HG03571 (cell line): ENCODE results near the gene CCR6.

Experiments used
- ATAC-seq: cut with Tn5 transposase; IDR thresholded peaks from one replicate; pipeline ENCODE4 v1.9.1; 2021; ENCODE audit not compliant: unreplicated experiment

The CCR6 gene

DNA sequence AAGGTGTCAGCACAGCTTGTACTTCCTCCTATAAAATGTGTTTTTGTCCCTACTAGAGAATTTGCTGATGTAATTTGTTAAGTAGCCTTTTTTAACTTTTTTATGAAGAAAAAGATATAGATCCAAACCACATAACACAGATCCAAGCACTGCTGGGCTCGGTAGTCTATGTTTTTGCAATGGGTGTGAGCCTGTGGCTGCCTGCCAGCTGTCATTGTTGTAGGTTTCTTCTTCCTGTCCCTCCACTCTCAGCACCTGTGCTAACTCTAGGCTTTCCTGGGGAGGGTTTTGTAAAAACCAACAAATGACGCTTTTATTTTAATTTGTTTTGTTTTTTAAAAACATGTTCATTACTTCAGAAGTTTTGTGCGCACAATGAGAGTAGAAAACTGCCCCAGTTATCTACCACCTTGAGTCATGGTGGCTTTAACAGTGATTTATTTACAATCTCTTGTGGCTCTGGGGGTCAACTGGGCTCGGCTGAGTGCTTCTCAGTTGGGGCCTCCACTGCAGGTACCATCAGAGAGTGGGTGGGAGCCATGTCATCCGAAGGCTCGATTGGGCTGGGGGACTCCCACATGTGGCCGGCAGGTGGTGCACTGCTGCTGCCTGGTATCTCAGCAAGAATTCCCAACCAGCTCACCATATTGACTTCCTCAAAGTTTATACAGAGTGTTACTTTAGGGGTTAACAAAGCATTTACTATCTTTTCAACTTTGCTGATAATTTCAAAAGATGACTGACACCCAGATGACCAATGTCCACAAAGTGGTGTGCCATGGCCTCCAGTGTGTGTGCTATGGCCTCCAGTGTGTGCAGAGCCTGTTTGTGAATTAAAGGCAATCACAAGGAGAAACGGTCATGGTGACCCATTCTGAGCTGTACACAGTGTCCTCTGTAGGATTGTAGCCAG is 3.0 kb upstream of the CCR6 start:
- no peak for ATAC-seq

DNA sequence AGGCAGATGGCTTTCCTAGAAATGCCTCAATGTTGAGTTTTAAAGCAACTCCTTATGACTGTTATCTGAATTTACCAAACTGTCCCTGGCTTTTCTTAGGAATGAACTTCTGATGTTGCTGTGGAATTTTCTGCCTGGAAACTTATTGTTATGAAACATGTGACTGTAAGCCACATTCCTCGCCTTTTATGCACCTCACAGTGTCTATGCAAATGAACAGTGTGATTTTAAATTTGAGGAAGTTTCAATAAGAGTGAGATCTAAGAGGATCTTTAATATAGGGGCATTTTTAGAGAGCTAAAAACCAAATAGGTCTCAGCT is 2.4 kb upstream of the CCR6 start:
- no peak for ATAC-seq

DNA sequence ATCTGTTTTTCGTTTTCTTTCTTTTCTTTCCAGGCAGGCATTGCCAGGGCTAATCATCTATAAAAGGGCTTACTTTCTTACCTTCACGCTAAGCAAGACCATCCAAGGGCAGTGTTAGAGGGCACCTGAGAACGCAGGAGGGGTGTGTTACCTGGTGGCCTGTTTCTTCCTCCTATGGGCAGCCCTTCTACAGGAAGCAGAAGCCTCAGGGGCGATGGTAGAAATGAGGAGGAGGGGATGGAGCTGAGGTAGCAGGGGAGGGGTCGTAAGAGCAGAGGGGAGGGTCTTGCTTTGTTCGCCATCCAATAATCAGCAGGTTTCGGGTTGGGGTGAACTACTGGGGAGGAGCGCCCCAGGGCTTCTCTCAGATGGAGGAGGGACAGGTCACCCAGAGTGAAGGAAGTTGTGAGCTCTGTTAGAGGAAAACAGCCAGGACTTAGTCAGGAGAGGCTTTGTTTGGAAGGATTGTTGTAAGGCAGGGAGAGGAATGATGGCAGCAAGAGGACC is 1.5 kb upstream of the CCR6 start:
- peak; percentile 1 for ATAC-seq

DNA sequence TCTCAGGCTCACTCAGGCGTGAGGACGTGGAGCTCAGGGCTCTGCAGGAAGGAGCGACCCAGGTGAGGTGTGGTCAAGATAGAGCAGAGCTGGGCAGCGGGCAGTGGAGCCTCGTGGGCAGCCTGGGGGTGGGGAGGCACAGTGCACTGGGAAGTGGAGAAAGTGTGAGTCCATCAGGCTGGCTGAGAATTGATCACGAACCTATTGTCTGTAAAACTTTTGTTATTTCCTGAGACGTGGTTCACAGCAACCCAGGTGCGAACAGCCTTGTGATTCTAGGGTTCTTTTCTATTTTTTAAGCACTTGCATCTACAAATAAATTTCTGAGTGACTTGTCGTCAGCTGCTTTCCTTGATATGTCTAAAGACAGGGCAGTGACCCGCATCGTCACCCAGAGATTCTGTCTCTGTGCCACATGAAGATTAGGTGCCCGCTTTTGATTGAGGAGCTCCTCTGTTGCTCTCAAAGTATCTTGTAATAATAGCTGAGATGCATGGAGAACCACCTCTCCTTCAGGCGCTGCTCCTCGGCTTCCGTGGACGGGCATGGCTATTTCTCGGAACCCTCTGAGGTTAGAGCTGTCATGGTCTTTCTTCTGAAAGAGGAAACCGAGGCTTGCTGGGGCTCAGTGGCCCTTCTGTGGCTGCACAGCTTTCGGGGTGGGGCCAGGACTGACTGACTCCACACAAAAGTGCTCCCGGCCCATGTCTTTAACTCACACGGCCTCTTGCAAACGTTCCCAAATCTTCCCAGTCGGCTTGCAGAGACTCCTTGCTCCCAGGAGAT is 662 bp upstream of the CCR6 start:
- peak; percentile 44 for ATAC-seq

DNA sequence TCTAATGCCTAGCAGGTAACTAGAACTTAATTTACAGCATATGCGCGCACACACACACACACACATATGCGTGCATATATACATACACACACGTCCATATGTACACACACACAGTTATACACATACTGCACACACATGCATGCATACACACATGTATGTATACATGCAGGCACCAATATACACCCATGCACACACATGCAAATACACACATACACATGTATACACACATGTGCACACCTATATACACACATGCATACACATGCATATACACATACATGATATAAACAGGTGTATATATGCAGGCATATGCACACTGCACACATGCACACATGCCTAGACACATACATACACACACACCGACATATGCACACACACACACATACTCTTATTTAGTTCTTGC is 1.9 kb downstream of the CCR6 start:
- ATAC-seq: no peak

DNA sequence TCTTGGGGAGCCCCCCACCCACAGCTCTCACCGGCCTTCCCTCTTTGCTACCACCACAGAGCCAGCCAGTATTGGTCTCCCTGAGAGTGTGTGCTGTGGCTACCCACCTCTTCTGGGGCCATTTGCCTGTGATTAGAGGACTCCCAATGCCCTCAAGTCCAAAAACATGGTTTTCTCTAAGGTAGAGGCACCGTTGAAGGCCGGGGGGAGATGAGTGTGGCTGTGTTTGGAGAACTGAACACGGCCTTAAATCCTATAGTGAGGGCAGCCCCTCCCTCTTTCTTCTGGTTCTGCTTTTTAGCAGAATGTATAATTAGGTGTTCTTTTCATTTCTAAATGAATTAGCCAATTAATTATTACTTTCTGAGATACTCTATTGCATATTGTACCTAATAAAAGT is 2.5 kb downstream of the CCR6 start:
- no peak for ATAC-seq

DNA sequence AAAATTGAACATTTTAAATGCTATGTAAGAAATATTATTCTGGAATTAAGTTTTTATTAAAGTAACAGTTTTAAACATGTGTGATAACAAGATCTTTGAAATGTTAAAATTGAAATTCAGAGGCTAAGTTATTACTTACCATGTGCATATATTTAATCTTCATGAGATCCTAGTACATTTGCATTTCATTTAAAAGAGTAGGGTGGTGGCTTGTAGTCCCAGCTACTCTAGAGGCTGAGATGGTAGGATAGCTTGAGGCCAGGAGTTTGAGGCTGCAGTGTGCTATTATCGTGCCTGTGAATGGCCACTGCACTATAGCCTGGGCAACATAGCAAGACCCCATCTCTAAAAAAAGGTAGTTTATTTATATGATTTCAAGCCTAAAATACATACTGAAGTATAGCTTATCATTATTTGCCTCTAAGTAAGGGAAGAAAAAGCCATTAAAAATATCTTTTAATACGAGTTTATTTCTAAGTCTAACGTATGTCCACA is 3.0 kb downstream of the CCR6 start:
- no peak for ATAC-seq

DNA sequence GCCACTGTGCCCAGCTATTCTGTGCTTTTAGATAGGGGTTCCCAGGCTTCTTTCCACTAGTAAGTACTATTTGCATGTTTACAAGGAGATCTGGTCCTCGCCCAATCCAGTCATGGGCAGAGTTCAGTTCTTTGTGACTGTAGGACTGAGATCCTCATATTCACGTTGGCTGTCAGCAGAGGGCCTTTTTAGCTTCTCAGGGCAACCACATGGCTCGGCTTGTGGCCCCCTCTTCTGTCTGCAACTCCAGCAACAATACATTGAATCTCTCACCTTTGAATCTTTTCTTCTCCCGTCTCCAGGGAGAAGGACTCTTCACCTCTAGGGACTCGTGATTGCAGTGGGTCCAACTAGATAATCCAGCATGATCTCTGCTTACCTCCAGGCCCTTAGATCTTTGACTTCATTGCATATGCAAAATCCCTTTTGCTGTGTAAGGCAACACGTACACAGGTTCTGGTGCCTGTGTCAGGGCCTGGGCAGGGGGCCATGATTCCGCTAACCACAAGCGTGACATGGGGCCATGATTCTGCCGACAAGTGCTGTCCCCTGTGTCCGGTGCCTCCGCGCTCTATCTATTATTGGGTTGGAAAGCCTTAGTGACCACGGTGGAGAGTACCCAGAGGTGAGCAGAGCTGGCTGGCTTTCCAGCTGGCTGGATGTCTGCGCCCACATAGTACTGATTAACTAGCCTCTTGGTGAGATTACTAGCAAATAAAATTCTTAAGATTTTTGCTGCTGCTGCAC is 5.1 kb downstream of the CCR6 start:
- peak; percentile 41 for ATAC-seq

DNA sequence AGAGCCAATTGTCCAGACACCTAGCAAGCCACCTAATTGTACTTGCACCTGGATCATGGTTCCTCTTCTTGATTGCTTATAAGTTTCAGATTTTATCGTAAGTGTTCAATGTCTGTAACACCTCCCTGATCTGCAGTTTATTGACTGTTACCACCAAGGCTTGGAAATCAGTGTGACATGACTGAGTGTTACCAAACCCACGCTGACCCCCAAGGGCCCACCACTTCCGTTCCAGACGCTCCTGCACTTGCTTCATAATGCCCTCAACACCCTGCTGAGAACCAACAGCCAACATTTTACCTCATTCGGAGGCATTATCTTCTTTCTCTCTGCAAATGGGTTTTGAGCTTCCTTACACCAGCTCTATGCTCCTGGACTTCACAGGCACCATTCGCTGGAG is 6.3 kb downstream of the CCR6 start:
- no peak for ATAC-seq

DNA sequence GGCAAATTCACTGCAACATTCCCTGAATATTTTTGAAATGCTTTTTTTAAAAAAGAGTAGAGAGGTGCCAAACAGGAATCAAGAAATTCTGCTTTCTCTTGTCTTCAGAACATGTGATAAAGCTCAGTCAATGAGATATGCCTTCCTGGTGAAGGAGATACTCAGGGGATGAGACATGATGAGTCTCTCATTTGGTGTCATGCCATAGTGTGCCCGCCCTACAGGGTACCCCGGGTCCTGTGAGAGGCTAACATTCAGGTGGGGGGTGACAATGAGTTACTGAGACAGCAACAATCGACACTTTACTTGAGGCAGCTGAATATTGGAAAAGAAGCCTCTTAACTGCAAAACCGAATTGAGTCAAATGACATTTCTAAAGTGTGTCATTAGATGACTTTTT is 6.7 kb downstream of the CCR6 start:
- no peak for ATAC-seq

DNA sequence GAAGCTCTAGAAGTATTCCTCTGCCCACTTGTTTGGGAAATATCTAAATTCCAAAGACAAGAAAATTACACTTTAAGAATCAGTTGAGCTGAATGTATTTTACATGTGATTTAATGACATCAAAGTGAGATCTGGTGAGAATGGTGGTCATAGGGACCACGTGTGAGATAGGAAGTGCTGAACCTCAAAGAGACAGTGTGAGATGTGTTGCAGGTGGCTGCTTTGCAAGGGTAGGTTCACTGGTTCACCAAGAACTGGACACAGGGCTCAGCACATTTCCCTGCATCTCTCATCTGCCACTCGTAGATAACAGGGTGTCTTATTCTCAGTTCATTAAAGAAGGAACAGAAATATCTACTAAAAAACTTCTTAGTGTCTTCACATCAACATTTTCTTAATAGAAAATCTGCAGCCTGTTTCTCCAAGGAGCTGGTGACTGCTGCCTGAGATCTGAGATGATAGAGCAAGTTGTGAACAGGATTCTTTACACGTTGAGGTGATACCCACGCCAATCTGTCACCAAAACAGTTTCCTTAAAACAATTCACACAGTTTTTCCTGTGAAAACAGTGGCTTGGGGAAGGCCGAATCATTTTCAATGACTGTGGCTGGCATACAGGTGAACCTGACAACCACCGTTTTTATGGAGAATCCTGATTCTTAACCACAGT is 7.2 kb downstream of the CCR6 start:
- no peak for ATAC-seq

DNA sequence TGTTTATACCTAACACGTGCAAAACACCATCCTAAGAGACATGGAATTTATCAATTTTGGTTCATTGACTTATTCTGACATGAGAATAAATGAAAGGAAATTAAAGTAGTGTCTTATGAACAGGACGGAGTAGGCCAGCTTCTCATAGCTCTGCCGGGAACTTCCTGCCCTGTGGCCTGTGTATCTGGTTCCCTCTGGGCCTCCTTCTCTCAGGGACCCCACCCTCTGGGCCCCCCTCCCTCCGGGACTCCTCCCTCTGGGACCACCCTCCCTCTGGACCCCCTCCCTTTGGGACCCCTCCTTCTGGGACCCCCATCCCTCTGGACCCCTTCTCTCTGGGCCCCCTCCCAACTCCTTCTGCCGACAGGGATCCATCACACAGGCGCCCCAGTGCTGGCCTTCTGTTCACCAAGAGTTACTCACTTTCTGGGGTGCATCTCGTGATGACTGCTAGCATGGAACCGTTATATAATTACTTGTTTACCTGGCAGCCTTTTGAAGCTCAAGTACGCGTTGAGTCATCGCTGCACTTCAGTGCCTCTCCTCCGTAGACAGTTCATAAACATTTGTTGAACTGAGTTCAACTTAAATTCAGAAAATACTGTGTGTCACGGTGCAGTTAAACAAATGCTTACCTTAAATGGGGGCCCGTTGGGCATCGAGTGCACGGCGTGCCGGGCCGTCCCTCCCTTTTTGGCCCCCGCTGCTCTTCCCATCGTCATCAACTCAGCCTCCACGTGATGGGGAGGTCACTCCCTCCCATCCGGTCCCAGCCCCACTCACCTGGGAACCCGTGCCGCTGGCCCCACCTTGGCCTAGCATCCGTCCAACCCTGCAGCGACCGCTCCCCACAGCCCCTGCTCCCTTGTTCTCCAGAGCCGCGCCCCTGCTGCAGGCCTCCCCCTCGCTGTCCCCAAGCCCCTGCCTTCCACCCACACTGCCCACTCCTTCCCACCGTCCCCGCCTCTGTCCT is 8.1 kb downstream of the CCR6 start:
- ATAC-seq: no peak

DNA sequence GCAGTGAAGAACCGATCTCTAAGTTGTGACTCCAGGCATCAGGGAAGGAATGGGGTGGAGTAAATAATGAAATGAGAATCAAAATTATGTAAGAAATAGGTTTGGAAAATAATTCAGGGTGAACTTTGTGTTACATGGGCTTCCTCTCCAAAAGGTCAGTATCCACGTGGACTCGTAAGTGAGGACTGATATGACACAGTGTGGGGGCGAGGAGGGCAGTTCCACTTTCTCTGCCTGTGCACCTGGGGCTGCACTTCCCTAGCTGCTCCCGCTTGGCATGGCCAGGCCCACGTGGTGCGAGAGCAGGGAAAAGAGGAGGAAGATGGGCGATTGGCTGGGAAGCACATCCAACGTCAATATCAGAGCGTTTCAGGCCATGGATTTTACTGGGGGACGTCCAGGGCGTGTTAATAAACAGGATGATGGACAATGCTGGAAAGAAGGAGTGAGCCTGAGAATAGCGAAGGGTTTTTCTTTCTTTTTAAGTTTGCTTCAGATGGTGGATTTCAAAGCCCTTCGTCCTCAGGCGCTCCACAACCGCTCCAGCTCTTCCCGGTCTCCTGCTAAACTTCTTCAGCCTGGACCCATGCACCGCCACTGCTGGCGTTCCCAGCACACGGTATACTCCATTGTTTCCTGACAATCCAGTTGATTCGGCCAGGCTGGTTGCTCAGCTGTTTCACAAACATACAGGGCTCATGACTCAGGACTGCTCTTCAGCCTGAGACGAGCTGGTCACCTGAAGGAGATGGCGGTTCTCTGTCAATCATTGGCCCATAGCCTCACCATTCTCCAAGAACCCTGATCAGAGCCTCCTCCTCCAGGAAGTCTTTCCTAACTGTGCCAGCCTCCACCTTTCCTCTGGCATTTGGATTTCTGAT is 11.8 kb downstream of the CCR6 start:
- ATAC-seq: no peak

DNA sequence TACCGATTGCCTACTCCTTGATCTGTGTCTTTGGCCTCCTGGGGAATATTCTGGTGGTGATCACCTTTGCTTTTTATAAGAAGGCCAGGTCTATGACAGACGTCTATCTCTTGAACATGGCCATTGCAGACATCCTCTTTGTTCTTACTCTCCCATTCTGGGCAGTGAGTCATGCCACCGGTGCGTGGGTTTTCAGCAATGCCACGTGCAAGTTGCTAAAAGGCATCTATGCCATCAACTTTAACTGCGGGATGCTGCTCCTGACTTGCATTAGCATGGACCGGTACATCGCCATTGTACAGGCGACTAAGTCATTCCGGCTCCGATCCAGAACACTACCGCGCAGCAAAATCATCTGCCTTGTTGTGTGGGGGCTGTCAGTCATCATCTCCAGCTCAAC is 13.5 kb downstream of the CCR6 start:
- no peak for ATAC-seq

DNA sequence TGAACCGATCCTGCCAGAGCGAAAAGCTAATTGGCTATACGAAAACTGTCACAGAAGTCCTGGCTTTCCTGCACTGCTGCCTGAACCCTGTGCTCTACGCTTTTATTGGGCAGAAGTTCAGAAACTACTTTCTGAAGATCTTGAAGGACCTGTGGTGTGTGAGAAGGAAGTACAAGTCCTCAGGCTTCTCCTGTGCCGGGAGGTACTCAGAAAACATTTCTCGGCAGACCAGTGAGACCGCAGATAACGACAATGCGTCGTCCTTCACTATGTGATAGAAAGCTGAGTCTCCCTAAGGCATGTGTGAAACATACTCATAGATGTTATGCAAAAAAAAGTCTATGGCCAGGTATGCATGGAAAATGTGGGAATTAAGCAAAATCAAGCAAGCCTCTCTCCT is 14.2 kb downstream of the CCR6 start:
- no peak for ATAC-seq

DNA sequence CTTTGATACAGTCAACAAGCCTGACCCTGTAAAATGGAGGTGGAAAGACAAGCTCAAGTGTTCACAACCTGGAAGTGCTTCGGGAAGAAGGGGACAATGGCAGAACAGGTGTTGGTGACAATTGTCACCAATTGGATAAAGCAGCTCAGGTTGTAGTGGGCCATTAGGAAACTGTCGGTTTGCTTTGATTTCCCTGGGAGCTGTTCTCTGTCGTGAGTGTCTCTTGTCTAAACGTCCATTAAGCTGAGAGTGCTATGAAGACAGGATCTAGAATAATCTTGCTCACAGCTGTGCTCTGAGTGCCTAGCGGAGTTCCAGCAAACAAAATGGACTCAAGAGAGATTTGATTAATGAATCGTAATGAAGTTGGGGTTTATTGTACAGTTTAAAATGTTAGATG is 15.0 kb downstream of the CCR6 start:
- no peak for ATAC-seq

DNA sequence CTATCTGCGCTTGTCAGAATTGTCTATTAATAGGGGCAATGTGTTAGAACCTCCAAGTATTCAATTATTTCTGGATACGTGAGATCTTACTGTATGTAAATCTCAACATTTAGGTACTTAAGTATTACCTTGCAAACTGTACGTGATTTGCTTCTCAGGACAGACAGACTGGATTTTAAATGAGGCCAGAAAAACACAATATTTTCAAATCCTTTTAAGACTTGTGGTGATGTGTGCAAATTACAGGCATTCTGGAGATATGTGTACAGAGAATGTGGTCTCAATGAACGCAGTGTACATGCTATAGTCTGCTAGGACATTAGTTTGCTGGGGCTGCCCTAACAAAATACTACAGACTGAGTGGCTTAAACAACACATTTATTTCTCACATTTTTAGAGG is 16.9 kb downstream of the CCR6 start:
- ATAC-seq: no peak

DNA sequence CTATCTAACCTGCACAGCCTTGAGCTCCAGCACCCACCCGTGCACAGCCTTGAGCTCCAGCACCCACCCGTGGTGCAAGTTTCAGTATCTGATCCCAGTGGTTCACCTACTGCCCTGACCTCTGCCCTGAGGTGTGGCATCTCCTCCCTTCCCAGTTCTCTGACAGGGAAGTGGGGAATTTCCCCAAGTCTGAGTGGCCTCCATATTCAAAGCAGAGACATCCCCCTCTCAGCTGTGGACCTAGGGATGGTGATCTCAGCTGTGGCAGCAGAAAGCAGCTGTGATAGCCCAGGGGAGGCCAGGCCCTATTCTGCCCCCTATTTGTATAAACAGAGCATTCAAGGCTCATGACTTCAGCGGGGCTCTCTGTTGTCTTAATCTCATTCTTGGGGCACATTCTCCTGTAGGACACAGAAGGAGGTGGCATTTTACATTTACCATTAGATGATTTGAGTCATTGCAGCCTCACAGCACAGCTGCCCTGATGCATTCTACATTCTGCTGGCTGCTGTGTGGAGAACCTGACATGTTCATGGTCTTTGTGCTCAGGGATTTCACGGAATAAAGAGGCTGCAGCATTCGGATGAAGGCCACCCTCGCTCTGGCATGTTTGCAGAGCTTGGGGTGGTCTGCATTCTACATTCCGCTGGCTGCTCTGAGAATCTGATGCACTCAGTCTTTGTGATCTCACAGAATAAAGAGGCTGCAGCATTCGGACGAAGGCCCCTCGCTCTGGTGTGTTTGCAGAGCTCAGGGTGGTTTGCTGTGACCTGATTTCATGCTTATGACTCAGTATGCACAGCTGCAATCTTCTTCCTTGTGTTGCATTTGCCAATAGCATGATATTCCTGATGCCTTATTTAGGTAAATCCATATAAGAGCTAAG is 17.9 kb downstream of the CCR6 start:
- ATAC-seq: no peak
